GM15510 (cell line): Measurements from ENCODE around the gene MKRN1.

Experiments
- POLR2A ChIP-seq: IDR thresholded peaks from 3 replicates; pipeline ENCODE4 v1.6.1; 2011; ENCODE audit warnings: borderline replicate concordance; ENCODE audit not compliant: insufficient read length; ENCODE audit errors: extremely low read depth

Gene MKRN1

GRCh38 chr7:140479062-140479738, at the start of gene MKRN1:
MKRN1 (minus strand) TSS chr7:140479505; CDS start chr7:140479344, 161 bp downstream.
- TF ChIP-seq POLR2A = peak; percentile 69

- no peak for TF ChIP-seq POLR2A
Measured at GRCh38 chr7:140526787-140527664, 47.7 kb upstream of the MKRN1 start.

GRCh38 chr7:140526214-140526613, 46.9 kb upstream of the MKRN1 start:
- no peak for TF ChIP-seq POLR2A

GRCh38 chr7:140525743-140526142, 46.4 kb upstream of the MKRN1 start:
- TF ChIP-seq POLR2A = no peak

GRCh38 chr7:140521421-140521820, 42.1 kb upstream of the MKRN1 start:
- TF ChIP-seq POLR2A = no peak

- TF ChIP-seq POLR2A = no peak
Measured at GRCh38 chr7:140519007-140519399, 39.7 kb upstream of the MKRN1 start.

- TF ChIP-seq POLR2A = no peak
Measured at GRCh38 chr7:140518370-140519006, 39.2 kb upstream of the MKRN1 start.

- no peak for TF ChIP-seq POLR2A
Measured at GRCh38 chr7:140517546-140518369, 38.5 kb upstream of the MKRN1 start.

- no peak for TF ChIP-seq POLR2A
Measured at GRCh38 chr7:140512317-140513000, 33.2 kb upstream of the MKRN1 start.

GRCh38 chr7:140509789-140510188, 30.5 kb upstream of the MKRN1 start:
- no peak for TF ChIP-seq POLR2A

GRCh38 chr7:140506788-140507464, 27.6 kb upstream of the MKRN1 start:
- TF ChIP-seq POLR2A = no peak

- no peak for TF ChIP-seq POLR2A
Measured at GRCh38 chr7:140501966-140502365, 22.7 kb upstream of the MKRN1 start.

GRCh38 chr7:140497241-140497769, 18.0 kb upstream of the MKRN1 start:
- no peak for TF ChIP-seq POLR2A
